Body of pancreas (tissue), 4 donors: ENCODE results near the gene SHFL.

ENCODE experiments used
- POLR2A ChIP-seq, 3 donors: fragments of 450-650 bp; IDR thresholded peaks; one replicate each; pipeline ENCODE4 v1.6.1; 2016; ENCODE audit warnings: antibody characterized with exemption in 3 of 3, mild to moderate bottlenecking in 2 of 3
- TF ChIP-seq, protein P1 (sequence below), 7 experiments: fragments of 450-650 bp in 4 of 7; fragments of 200-600 bp in 3 of 7; sonication (generic) in 3 of 7; IDR thresholded peaks; one replicate each; pipeline ENCODE4 v1.5.1; 2016 to 2019; ENCODE audit warnings: antibody characterized with exemption in 7 of 7

DNA sequence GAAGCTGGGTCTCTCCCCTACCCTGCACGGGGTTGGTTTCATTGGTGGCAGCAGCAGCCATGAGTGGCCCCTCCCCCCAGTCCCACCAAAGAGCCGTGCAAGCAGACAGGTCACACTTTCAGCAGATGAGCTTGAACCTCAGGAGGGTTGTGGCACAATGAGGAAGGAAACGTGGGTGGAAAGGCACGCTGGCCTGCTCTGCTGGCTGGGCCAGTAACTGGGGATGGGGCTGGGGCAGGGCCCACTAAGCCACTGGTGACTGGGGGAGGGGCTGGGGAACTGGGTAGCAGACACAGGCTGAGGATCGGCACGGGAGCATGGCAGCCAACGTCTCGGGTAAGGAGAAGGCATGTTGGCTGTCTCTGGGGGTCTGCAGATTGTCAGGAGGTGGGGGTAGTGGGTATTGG, 25.3 kb downstream of the SHFL start, which contains the start of gene P2RY11:
- TF ChIP-seq POLR2A (IDR thresholded peaks at IDR 0.05) = no peak
- TF ChIP-seq, protein P1, sequence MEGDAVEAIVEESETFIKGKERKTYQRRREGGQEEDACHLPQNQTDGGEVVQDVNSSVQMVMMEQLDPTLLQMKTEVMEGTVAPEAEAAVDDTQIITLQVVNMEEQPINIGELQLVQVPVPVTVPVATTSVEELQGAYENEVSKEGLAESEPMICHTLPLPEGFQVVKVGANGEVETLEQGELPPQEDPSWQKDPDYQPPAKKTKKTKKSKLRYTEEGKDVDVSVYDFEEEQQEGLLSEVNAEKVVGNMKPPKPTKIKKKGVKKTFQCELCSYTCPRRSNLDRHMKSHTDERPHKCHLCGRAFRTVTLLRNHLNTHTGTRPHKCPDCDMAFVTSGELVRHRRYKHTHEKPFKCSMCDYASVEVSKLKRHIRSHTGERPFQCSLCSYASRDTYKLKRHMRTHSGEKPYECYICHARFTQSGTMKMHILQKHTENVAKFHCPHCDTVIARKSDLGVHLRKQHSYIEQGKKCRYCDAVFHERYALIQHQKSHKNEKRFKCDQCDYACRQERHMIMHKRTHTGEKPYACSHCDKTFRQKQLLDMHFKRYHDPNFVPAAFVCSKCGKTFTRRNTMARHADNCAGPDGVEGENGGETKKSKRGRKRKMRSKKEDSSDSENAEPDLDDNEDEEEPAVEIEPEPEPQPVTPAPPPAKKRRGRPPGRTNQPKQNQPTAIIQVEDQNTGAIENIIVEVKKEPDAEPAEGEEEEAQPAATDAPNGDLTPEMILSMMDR (IDR thresholded peaks at IDR 0.05) = no peak
